Stimulated activated CD4-positive, alpha-beta T cell treated with anti-CD3 and anti-CD28 coated beads, Interleukin-15, amount 100 ng/mL, for 24 hours (primary cell): ENCODE data around the gene ETNPPL.

Experiments used
- DNase-seq: peaks from one replicate; pipeline ENCODE4 v3.0.0-alpha.2; 2020

Gene ETNPPL

GRCh38 chr4:108762559-108763225, at the start of gene ETNPPL:
Gene ETNPPL (minus strand): TSS chr4:108763053. CDS start chr4:108762898, 155 bp downstream.
- peak; percentile 47 for DNase-seq

GRCh38 chr4:108811486-108811885, 48.6 kb upstream of the ETNPPL start:
- DNase-seq, result no peak

GRCh38 chr4:108810087-108810486, 47.2 kb upstream of the ETNPPL start:
- no peak for DNase-seq

GRCh38 chr4:108804648-108805273, 41.9 kb upstream of the ETNPPL start:
- DNase-seq, result no peak

GRCh38 chr4:108799306-108799705, 36.5 kb upstream of the ETNPPL start:
- DNase-seq, result no peak

GRCh38 chr4:108796173-108796572, 33.3 kb upstream of the ETNPPL start:
- DNase-seq, result no peak

- no peak for DNase-seq
Measured at GRCh38 chr4:108795733-108796132, 32.9 kb upstream of the ETNPPL start.

GRCh38 chr4:108794136-108794535, 31.3 kb upstream of the ETNPPL start:
- no peak for DNase-seq

- DNase-seq, result no peak
Measured at GRCh38 chr4:108793415-108793814, 30.6 kb upstream of the ETNPPL start.

GRCh38 chr4:108788731-108789130, 25.9 kb upstream of the ETNPPL start:
- DNase-seq, result no peak

- no peak for DNase-seq
Measured at GRCh38 chr4:108787724-108788123, 24.9 kb upstream of the ETNPPL start.

- no peak for DNase-seq
Measured at GRCh38 chr4:108787106-108787505, 24.3 kb upstream of the ETNPPL start.

- no peak for DNase-seq
Measured at GRCh38 chr4:108786351-108786750, 23.5 kb upstream of the ETNPPL start.

- no peak for DNase-seq
Measured at GRCh38 chr4:108783665-108784463, 21.0 kb upstream of the ETNPPL start.

GRCh38 chr4:108779958-108780357, 17.1 kb upstream of the ETNPPL start:
- no peak for DNase-seq

- DNase-seq, result no peak
Measured at GRCh38 chr4:108777388-108777787, 14.5 kb upstream of the ETNPPL start.

- DNase-seq, result no peak
Measured at GRCh38 chr4:108775921-108776320, 13.1 kb upstream of the ETNPPL start.

GRCh38 chr4:108774809-108775530, 12.1 kb upstream of the ETNPPL start:
- DNase-seq, result no peak

- DNase-seq, result no peak
Measured at GRCh38 chr4:108772402-108772801, 9.5 kb upstream of the ETNPPL start.

- no peak for DNase-seq
Measured at GRCh38 chr4:108766058-108766457, 3.2 kb upstream of the ETNPPL start.

GRCh38 chr4:108763986-108764385, 1.1 kb upstream of the ETNPPL start:
- no peak for DNase-seq

GRCh38 chr4:108763226-108763593, 357 bp upstream of the ETNPPL start:
- DNase-seq, result no peak

GRCh38 chr4:108758498-108758897, 4.4 kb downstream of the ETNPPL start:
- DNase-seq, result no peak
